K562 (cell line): ENCODE measurements around the gene AMFR. TPM values are rescaled to one million over a fixed set of nuclear protein-coding genes. Genes with fewer than 3 reads are reported as not detected.
A peak's percentile ranks its signal among the peaks of the same experiment; 100 is the strongest.

Experiments used
- ATAC-seq: fragments of 200-7000 bp; cut with Tn5 transposase; 3 replicates; pipeline ENCODE4 v1.9.1; 2020; ENCODE audit warnings: moderate library complexity
- BruUV-seq: library from RNA; stranded (reverse); fragments of 400-500 nt; replicated peaks from 2 replicates; lab custom pipeline; 2021; lab: Mats Ljungman, UMichigan
- CTCF ChIA-PET: fragments of 300-600 bp; formaldehyde crosslinking; extraction: SDS; loops from one replicate; lab custom pipeline; 2021; ENCODE audit warnings: low intra/inter-chr PET ratio; lab: Yijun Ruan, JAX
- POLR2A ChIA-PET: fragments of 300-600, 350-650 bp; sonication (Branson Sonifier 250); formaldehyde crosslinking; extraction: SDS; loops from one replicate; lab custom pipeline; 2021; ENCODE audit warnings: antibody characterized with exemption, inconsistent platforms; lab: Yijun Ruan, JAX
- DNase-seq, 4 experiments: peaks; one replicate each; pipeline versions ENCODE4 v3.0.0 to v3.0.0-alpha.2; 2011 to 2018; ENCODE audit warnings: low spot score in 3 of 4, mixed read lengths in 3 of 4; ENCODE audit errors: extremely low read depth in 1 of 4
- FAIRE-seq: peaks from 2 replicates; lab custom pipeline; 2011; peaks lifted over from hg19 to GRCh38; lab: Jason Lieb, UNC
- H2AFZ ChIP-seq: 2 replicates; pipeline ENCODE4 v1.6.0; 2011; ENCODE audit warnings: low read depth, low read length, control low read depth, inconsistent platforms
- H3K27ac ChIP-seq: fragments of 200-600 bp; 3 replicates; pipeline ENCODE4 v1.8.0; 2011; ENCODE audit warnings: low read depth, mild to moderate bottlenecking, control low read depth, inconsistent platforms, low read length, moderate library complexity, mixed read lengths; ENCODE audit errors: extremely low read depth
- H3K27me3 ChIP-seq, 2 experiments: fragments of 300-600 bp in 1 of 2; 2 replicates in 1 of 2; 3 replicates in 1 of 2; pipeline versions ENCODE4 v1.6.0 to v1.8.0; 2011; ENCODE audit warnings: inconsistent platforms in 2 of 2, low read length in 2 of 2, mild to moderate bottlenecking in 1 of 2, mixed read lengths in 1 of 2, moderate library complexity in 1 of 2; ENCODE audit not compliant: control insufficient read depth in 2 of 2, insufficient read depth in 2 of 2
- H3K36me3 ChIP-seq: fragments of 300-600 bp; 3 replicates; pipeline ENCODE4 v1.8.0; 2011; ENCODE audit warnings: mild to moderate bottlenecking, low read length, inconsistent platforms; ENCODE audit not compliant: control insufficient read depth, insufficient read depth
- H3K4me1 ChIP-seq, 2 experiments: fragments of 200-600 bp in 1 of 2; replicated peaks in 1 of 2; 2 replicates in 1 of 2; 3 replicates in 1 of 2; pipeline versions ENCODE4 v1.5.1 to v1.8.0; 2011; ENCODE audit warnings: inconsistent platforms in 2 of 2, low read length in 2 of 2, mild to moderate bottlenecking in 1 of 2, mixed read lengths in 1 of 2, moderate library complexity in 1 of 2; ENCODE audit not compliant: control insufficient read depth in 2 of 2, insufficient read depth in 2 of 2
- H3K4me2 ChIP-seq: 2 replicates; pipeline ENCODE4 v1.6.1; 2011; ENCODE audit warnings: low read length, control low read depth, inconsistent platforms, mixed read lengths; ENCODE audit not compliant: insufficient read depth
- H3K4me3 ChIP-seq: fragments of 200-600 bp; sonication (generic), shearing (Covaris generic); 2 replicates; pipeline ENCODE4 v1.5.1; 2016; ENCODE audit warnings: control low read depth, inconsistent platforms
- H3K79me2 ChIP-seq: fragments of 200-600 bp; 3 replicates; pipeline ENCODE4 v1.8.0; 2011; ENCODE audit warnings: low read length, inconsistent platforms; ENCODE audit not compliant: control insufficient read depth, insufficient read depth
- H3K9ac ChIP-seq, 2 experiments: 2 replicates each; pipeline versions ENCODE4 v1.6.0 to v1.6.1; 2011; ENCODE audit warnings: low read depth in 2 of 2, low read length in 2 of 2, control low read depth in 1 of 2, inconsistent platforms in 1 of 2, mild to moderate bottlenecking in 1 of 2, mixed read lengths in 1 of 2; ENCODE audit not compliant: insufficient read depth in 1 of 2
- H3K9me1 ChIP-seq: one replicate; pipeline ENCODE4 v1.6.0; 2011; ENCODE audit warnings: inconsistent platforms, mild to moderate bottlenecking, low read length, moderate library complexity; ENCODE audit not compliant: control insufficient read depth, insufficient read depth
- H3K9me3 ChIP-seq: replicated peaks from 2 replicates; pipeline ENCODE4 v1.5.1; 2011; ENCODE audit warnings: low read depth, low read length, inconsistent platforms; ENCODE audit not compliant: control insufficient read depth, insufficient read depth
- H4K20me1 ChIP-seq: replicated peaks from 2 replicates; pipeline ENCODE4 v1.6.1; 2011; ENCODE audit warnings: low read length, inconsistent platforms, mixed read lengths; ENCODE audit not compliant: control insufficient read depth, insufficient read depth
- GTF3C2 ChIP-seq: IDR thresholded peaks from 3 replicates; pipeline ENCODE4 v1.6.1; 2011; ENCODE audit warnings: borderline replicate concordance, mild to moderate bottlenecking, moderate library complexity; ENCODE audit not compliant: insufficient read length; ENCODE audit errors: extremely low read depth
- HDGF ChIP-seq: fragments of 450-650 bp; IDR thresholded peaks from 2 replicates; pipeline ENCODE4 v1.6.1; 2016
- HOMEZ ChIP-seq: fragments of 250-450 bp; sonication (Bioruptor Pico); IDR thresholded peaks from 2 replicates; pipeline ENCODE4 v1.4.0; 2020; ENCODE audit warnings: mild to moderate bottlenecking, moderate library complexity
- KHSRP ChIP-seq: fragments of 450-650 bp; IDR thresholded peaks from 2 replicates; pipeline ENCODE4 v1.6.1; 2017
- NCOA4 ChIP-seq: fragments of 450-650 bp; IDR thresholded peaks from 2 replicates; pipeline ENCODE4 v1.6.1; 2018; ENCODE audit warnings: mild to moderate bottlenecking; ENCODE audit not compliant: partially characterized antibody
- PML ChIP-seq: IDR thresholded peaks from 2 replicates; pipeline ENCODE4 v1.6.1; 2012; ENCODE audit warnings: low read length, inconsistent platforms
- PRMT5 ChIP-seq: sonication (generic); formaldehyde crosslinking; IDR thresholded peaks from 2 replicates; pipeline ENCODE4 v1.5.0; 2020; ENCODE audit warnings: missing genetic modification reagents
- RNF2 ChIP-seq: sonication (generic); IDR thresholded peaks from 2 replicates; pipeline ENCODE4 v1.6.1; 2016
- SMAD2 ChIP-seq: fragments of 150-350 bp; IDR thresholded peaks from 2 replicates; pipeline ENCODE4 v1.6.1; 2014; ENCODE audit warnings: low read depth, mild to moderate bottlenecking, low read length
- TAF9B ChIP-seq: fragments of 450-650 bp; IDR thresholded peaks from 2 replicates; pipeline ENCODE4 v1.6.1; 2018; ENCODE audit warnings: mild to moderate bottlenecking; ENCODE audit not compliant: partially characterized antibody
- TSC22D4 ChIP-seq: fragments of 450-650 bp; IDR thresholded peaks from 2 replicates; pipeline ENCODE4 v1.6.1; 2016; ENCODE audit warnings: missing genetic modification characterization, missing biosample characterization, control low read depth
- ZC3H8 ChIP-seq: fragments of 450-650 bp; IDR thresholded peaks from 2 replicates; pipeline ENCODE4 v1.6.1; 2017
- ZNF316 ChIP-seq: fragments of 450-650 bp; IDR thresholded peaks from 2 replicates; pipeline ENCODE4 v1.6.1; 2016
- ZNF384 ChIP-seq: IDR thresholded peaks from 2 replicates; pipeline ENCODE4 v1.6.1; 2012; ENCODE audit warnings: low read depth, low read length, improper control_type of control experiment
- ZNF512 ChIP-seq: IDR thresholded peaks from 2 replicates; pipeline ENCODE4 v1.6.1; 2016; ENCODE audit warnings: missing genetic modification characterization, missing compliant biosample characterization
- WGBS: fragments of 100-300 bp; shearing (Covaris generic); methylation state at CpG from one replicate; pipeline ENCODE4 v1.1.6; 2016; ENCODE audit warnings: low coverage, mixed read lengths; ENCODE audit not compliant: insufficient coverage; ENCODE audit errors: missing lambda C conversion rate; 5-methylcytosine and 5-hydroxymethylcytosine counted together
- in situ Hi-C: fragments of 300-500 bp; cut with MboI; formaldehyde crosslinking; loops from 4 replicates; pipeline ENCODE4 v1.15.0; 2018; ENCODE audit warnings: inconsistent platforms, mixed read lengths
- intact Hi-C: fragments of 100-400 bp; cut with micrococcal nuclease; formaldehyde crosslinking; loops from 2 replicates; pipeline ENCODE4 v1.14.2; 2022
- polyA plus RNA-seq, 8 experiments: library from polyadenylated mRNA; depleted of rRNA in 4 of 8; stranded (reverse) in 5 of 8; unstranded in 3 of 8; fragments of >200 nt; fragmentation: Nextera tagmentation in 2 of 8; fragmentation: Illumina TruSeq in 1 of 8; extraction: Ambion mirVana in 2 of 8; extraction: Trizol in 1 of 8; gene quantifications; 2 replicates each; pipeline versions ENCODE4 v1.2.1 to v1.2.3, GENCODE V29; 2011 to 2014; ENCODE audit warnings: inconsistent platforms in 1 of 8, missing spikeins in 1 of 8
- total RNA-seq, 7 experiments: library from RNA; depleted of rRNA in 6 of 7; stranded (reverse); fragments of >200 nt in 6 of 7; fragmentation: Illumina TruSeq in 2 of 7; extraction: Trizol in 2 of 7; gene quantifications; 2 replicates each; pipeline versions ENCODE4 v1.2.1 to v1.2.3, GENCODE V29; 2011 to 2021; ENCODE audit warnings: low replicate concordance in 1 of 7

Gene AMFR
- total and polyA plus RNA-seq, 9 of the 15 experiments (the other 6 are each of a cell fraction or from before 2014, with no cell fraction given), result 15.6 to 113 (median 58.4) TPM

GRCh38 chr16:56463153-56463552 lies 37.8 kb upstream of the AMFR start:
- no peaks in the 10 kb centered on the region for H4K20me1 ChIP-seq
- H2AFZ ChIP-seq, result no peak overlapping the region
- no peaks in the 10 kb centered on the region for H3K9me1 ChIP-seq
- CTCF ChIA-PET, result no interaction called here
- no peaks in the 10 kb centered on the region for H3K9me3 ChIP-seq
- ATAC-seq (peak; percentile 16; the same call in 1 of the 3 replicates), DNase-seq (no peak), FAIRE-seq (no peak)
- in situ Hi-C loops (no loop called here), intact Hi-C loops (no loop called here)
- no peak overlapping the region for H3K4me3 ChIP-seq
- peaks cover 4 to 22% of the 10 kb centered on the region in 2 experiments; a peak in 4 of 5 replicates for H3K4me1 ChIP-seq
- BruUV-seq, result no TSS peak
- H3K27ac ChIP-seq, result peak overlapping the region; percentile 72; the same call in 1 of the 3 replicates
- 0 out of 3 replicates have a peak, but pooled peaks cover 13% of the 10 kb centered on the region for H3K79me2 ChIP-seq
- H3K4me2 ChIP-seq, result no peak overlapping the region; the same call in 1 of the 2 replicates
- POLR2A ChIA-PET, result interaction anchor here (1.2 kb wide), 1 partner anchor 12 kb away, joined by 4 read pairs; the partner anchor contains the start of gene NUDT21
- H3K36me3 ChIP-seq, result peaks cover 86% of the 10 kb centered on the region
- 64% methylated on average over 3 of the region's 6 CpGs for WGBS
- no peaks in the 10 kb centered on the region for H3K27me3 ChIP-seq
- no peak overlapping the region for H3K9ac ChIP-seq
- TF ChIP-seq ZNF384 (peak; percentile 55; the same call in 1 of the 2 replicates), KHSRP (no peak), ZNF316 (peak; percentile 66), HDGF (no peak), TSC22D4 (tag) (no peak), GTF3C2 (no peak), NCOA4 (no peak), HOMEZ (no peak), SMAD2 (no peak), RNF2 (no peak), TAF9B (no peak), PRMT5 (no peak), ZC3H8 (no peak), PML (no peak), ZNF512 (tag) (peak; percentile 28; the same call in 1 of the 2 replicates)
